GM23338 (cell line): ENCODE results near the gene TRIM43. TPM values are rescaled to one million over a fixed set of nuclear protein-coding genes. Genes with fewer than 3 reads are reported as not detected.

ENCODE experiments used
- ATAC-seq: fragments of 200-7000 bp; cut with Tn5 transposase; 3 replicates; pipeline ENCODE4 v1.9.1; 2020
- DNase-seq: peaks from one replicate; pipeline ENCODE4 v3.0.0-alpha.2; 2015; ENCODE audit warnings: low spot score
- H2AFZ ChIP-seq: fragments of 200-600 bp; sonication (generic); 2 replicates; pipeline ENCODE4 v1.8.0; 2016; ENCODE audit warnings: antibody characterized with exemption, mild to moderate bottlenecking, moderate library complexity
- H3F3A ChIP-seq: fragments of 200-600 bp; sonication (generic); replicated peaks from 2 replicates; pipeline ENCODE4 v1.8.0; 2017; ENCODE audit warnings: antibody characterized with exemption, mixed run types, low read depth
- H3K27ac ChIP-seq: fragments of 200-600 bp; sonication (generic); 2 replicates; pipeline ENCODE4 v1.6.1; 2016; ENCODE audit warnings: low read depth
- H3K27me3 ChIP-seq: fragments of 200-600 bp; sonication (generic); 2 replicates; pipeline ENCODE4 v1.8.0; 2016; ENCODE audit warnings: mild to moderate bottlenecking, mixed run types, moderate library complexity; ENCODE audit not compliant: insufficient read depth
- H3K36me3 ChIP-seq: fragments of 200-600 bp; sonication (generic); 2 replicates; pipeline ENCODE4 v1.8.0; 2016; ENCODE audit warnings: mild to moderate bottlenecking; ENCODE audit not compliant: insufficient read depth
- H3K4me1 ChIP-seq: fragments of 200-600 bp; sonication (generic); 2 replicates; pipeline ENCODE4 v1.8.0; 2016; ENCODE audit warnings: mild to moderate bottlenecking, moderate library complexity; ENCODE audit not compliant: insufficient read depth
- H3K4me2 ChIP-seq: fragments of 200-600 bp; sonication (generic); 2 replicates; pipeline ENCODE4 v1.7.1; 2017; ENCODE audit warnings: mixed run types
- H3K4me3 ChIP-seq: fragments of 200-600 bp; sonication (generic); 2 replicates; pipeline ENCODE4 v1.6.1; 2016; ENCODE audit warnings: mixed run types
- H3K79me2 ChIP-seq: fragments of 200-600 bp; sonication (generic); replicated peaks from 2 replicates; pipeline ENCODE4 v1.8.0; 2017; ENCODE audit warnings: mild to moderate bottlenecking; ENCODE audit not compliant: insufficient read depth
- H3K9me2 ChIP-seq: fragments of 200-600 bp; sonication (generic); 2 replicates; pipeline ENCODE4 v1.8.0; 2017; ENCODE audit not compliant: insufficient read depth
- H4K20me1 ChIP-seq: fragments of 200-600 bp; sonication (generic); replicated peaks from 2 replicates; pipeline ENCODE4 v1.8.0; 2017; ENCODE audit warnings: mild to moderate bottlenecking; ENCODE audit not compliant: insufficient read depth
- H3K27ac Mint-ChIP-seq: 2 replicates; pipeline ENCODE4 v1.8.0; 2020; ENCODE audit warnings: inconsistent platforms, mild to moderate bottlenecking, moderate library complexity, mixed read lengths
- H3K27me3 Mint-ChIP-seq: 3 replicates; pipeline ENCODE4 v1.8.0; 2022; ENCODE audit warnings: low read depth, mild to moderate bottlenecking, moderate library complexity, mixed read lengths, inconsistent platforms; ENCODE audit not compliant: insufficient read depth, poor library complexity
- H3K36me3 Mint-ChIP-seq: 3 replicates; pipeline ENCODE4 v1.8.0; 2021; ENCODE audit warnings: low read depth, mild to moderate bottlenecking, inconsistent platforms, moderate library complexity, mixed read lengths
- H3K4me1 Mint-ChIP-seq: 3 replicates; pipeline ENCODE4 v1.8.0; 2020; ENCODE audit warnings: mild to moderate bottlenecking, inconsistent platforms, mixed read lengths
- H3K4me3 Mint-ChIP-seq: 3 replicates; pipeline ENCODE4 v1.8.0; 2021; ENCODE audit warnings: moderate library complexity, mild to moderate bottlenecking, inconsistent platforms, mixed read lengths
- H3K9me3 Mint-ChIP-seq: 3 replicates; pipeline ENCODE4 v1.8.0; 2020; ENCODE audit warnings: moderate library complexity, mild to moderate bottlenecking, inconsistent platforms, mixed read lengths
- ETS1 ChIP-seq: IDR thresholded peaks from 2 replicates; pipeline ENCODE4 v1.6.1; 2016; ENCODE audit warnings: antibody characterized with exemption
- EZH2phosphoT487 ChIP-seq: fragments of 200-600 bp; sonication (generic); IDR thresholded peaks from one replicate; pipeline ENCODE4 v1.8.1; 2018; ENCODE audit warnings: antibody characterized with exemption; ENCODE audit not compliant: unreplicated experiment
- JUNB ChIP-seq: IDR thresholded peaks from one replicate; pipeline ENCODE4 v1.6.1; 2016; ENCODE audit warnings: antibody characterized with exemption; ENCODE audit not compliant: unreplicated experiment
- NANOG ChIP-seq: IDR thresholded peaks from 2 replicates; pipeline ENCODE4 v1.6.1; 2016; ENCODE audit warnings: antibody characterized with exemption, borderline replicate concordance
- POLR2AphosphoS5 ChIP-seq: IDR thresholded peaks from 2 replicates; pipeline ENCODE4 v1.6.1; 2016; ENCODE audit warnings: antibody characterized with exemption, low read depth
- ZNF114 ChIP-seq: fragments of 250-450 bp; sonication (Bioruptor Pico); IDR thresholded peaks from 2 replicates; pipeline ENCODE4 v1.5.0; 2020; ENCODE audit warnings: mild to moderate bottlenecking, moderate library complexity
- ZNF462 ChIP-seq: fragments of 250-450 bp; sonication (Bioruptor Pico); IDR thresholded peaks from 2 replicates; pipeline ENCODE4 v1.5.0; 2020; ENCODE audit warnings: mild to moderate bottlenecking, moderate library complexity
- polyA plus RNA-seq: library from polyadenylated mRNA; unstranded; fragments of >200 nt; fragmentation: Nextera tagmentation; extraction: Ambion mirVana; gene quantifications from 2 replicates; pipeline ENCODE4 v1.2.1, GENCODE V29; 2016
- total RNA-seq: library from RNA; depleted of rRNA; stranded (reverse); fragments of >200 nt; shearing (Covaris generic); gene quantifications from 2 replicates; pipeline ENCODE4 v1.2.3, GENCODE V29; 2014

The TRIM43 gene
- total and polyA plus RNA-seq, 2 experiments from 2014 or later, result 0.40 to 0.59 TPM

- TF ChIP-seq ZNF462 (no peak), ETS1 (no peak), ZNF114 (CRISPR knock-in tag) (no peak)
Measured at GRCh38 chr2:95574506-95574905, 17.3 kb upstream of the TRIM43 start (continued).

GRCh38 chr2:95575857-95576256 lies 15.9 kb upstream of the TRIM43 start:
- H3K4me1 ChIP-seq, result no peaks in the 10 kb centered on the region
- H3K4me1 Mint-ChIP-seq, result peaks cover 5% of the 10 kb centered on the region; the same call in 2 of the 3 replicates
- no peaks in the 10 kb centered on the region for H4K20me1 ChIP-seq
- no peak overlapping the region for H3K27ac Mint-ChIP-seq
- H2AFZ ChIP-seq, result no peak overlapping the region
- H3F3A ChIP-seq, result no peaks in the 10 kb centered on the region
- no peak overlapping the region for H3K4me3 ChIP-seq
- H3K4me2 ChIP-seq, result no peak overlapping the region
- no peak overlapping the region for H3K4me3 Mint-ChIP-seq
- ATAC-seq, result no peak
- H3K27me3 ChIP-seq, result no peaks in the 10 kb centered on the region
- no peaks in the 10 kb centered on the region for H3K9me3 Mint-ChIP-seq
- no peaks in the 10 kb centered on the region for H3K27me3 Mint-ChIP-seq
- no peaks in the 10 kb centered on the region for H3K9me2 ChIP-seq
- no peaks in the 10 kb centered on the region for H3K79me2 ChIP-seq
- H3K36me3 ChIP-seq, result no peaks in the 10 kb centered on the region
- H3K36me3 Mint-ChIP-seq, result no peaks in the 10 kb centered on the region
- H3K27ac ChIP-seq, result no peak overlapping the region
- no peak for DNase-seq
- TF ChIP-seq EZH2phosphoT487 (no peak), ZNF462 (no peak), JUNB (no peak), NANOG (no peak), ETS1 (no peak), POLR2AphosphoS5 (no peak), ZNF114 (CRISPR knock-in tag) (no peak)
